ENCODE data around the gene GRIK4.

GRCh38 chr11:120985718-120986569 lies 474.4 kb downstream of the GRIK4 start:
- TF ChIP-seq CTCF (IDR thresholded peaks at IDR 0.05; ENCODE audit: insufficient read depth, low read length): no peak
- TF ChIP-seq POLR2AphosphoS5 (IDR thresholded peaks at IDR 0.05; ENCODE audit: low read depth): no peak
- TF ChIP-seq REST (IDR thresholded peaks at IDR 0.05; ENCODE audit: insufficient replicate concordance, low read depth): no peak
